Neuronal stem cell (in vitro differentiated cells): ENCODE measurements around the gene SGTA. TPM values are rescaled to one million over a fixed set of nuclear protein-coding genes. Genes with fewer than 3 reads are reported as not detected.

ENCODE experiments used
- DNase-seq: peaks from one replicate; pipeline ENCODE4 v3.0.0-alpha.2; 2013; ENCODE audit warnings: low spot score
- H2AFZ ChIP-seq: one replicate; pipeline ENCODE4 v1.6.1; 2013; ENCODE audit warnings: mild to moderate bottlenecking, low read length, inconsistent platforms
- H2AK5ac ChIP-seq: 2 replicates; pipeline ENCODE4 v1.6.1; 2013; ENCODE audit warnings: low read depth, mild to moderate bottlenecking, inconsistent platforms, low read length, moderate library complexity, mixed read lengths
- H2BK120ac ChIP-seq: 2 replicates; pipeline ENCODE4 v1.6.1; 2013; ENCODE audit warnings: low read depth, mild to moderate bottlenecking, inconsistent platforms, low read length, moderate library complexity, mixed read lengths
- H2BK12ac ChIP-seq: one replicate; pipeline ENCODE4 v1.6.1; 2013; ENCODE audit warnings: low read length, inconsistent platforms
- H2BK15ac ChIP-seq: 2 replicates; pipeline ENCODE4 v1.6.1; 2013; ENCODE audit warnings: mild to moderate bottlenecking, low read length, inconsistent platforms, mixed read lengths
- H2BK5ac ChIP-seq: one replicate; pipeline ENCODE4 v1.6.1; 2013; ENCODE audit warnings: inconsistent platforms, mild to moderate bottlenecking, low read length, moderate library complexity
- H3K14ac ChIP-seq: one replicate; pipeline ENCODE4 v1.6.1; 2013; ENCODE audit warnings: low read length, inconsistent platforms
- H3K18ac ChIP-seq: 2 replicates; pipeline ENCODE4 v1.6.1; 2013; ENCODE audit warnings: low read length, inconsistent platforms
- H3K23ac ChIP-seq: 2 replicates; pipeline ENCODE4 v1.6.1; 2013; ENCODE audit warnings: low read depth, mild to moderate bottlenecking, mixed read lengths, low read length, inconsistent platforms; ENCODE audit not compliant: poor library complexity
- H3K27ac ChIP-seq: replicated peaks from 3 replicates; pipeline ENCODE4 v1.5.1; 2013; ENCODE audit warnings: low read length, inconsistent platforms
- H3K27me3 ChIP-seq, 3 experiments: 2 replicates each; pipeline ENCODE4 v1.6.1; 2013; ENCODE audit warnings: low read length in 3 of 3, mild to moderate bottlenecking in 2 of 3, inconsistent platforms in 1 of 3, low read depth in 1 of 3, mixed read lengths in 1 of 3, moderate library complexity in 1 of 3; ENCODE audit not compliant: control insufficient read depth in 3 of 3, insufficient read depth in 3 of 3
- H3K36me3 ChIP-seq, 2 donors: replicated peaks in 1 of 2; 2 replicates each; pipeline ENCODE4 v1.6.1; 2013; ENCODE audit warnings: low read length in 2 of 2; ENCODE audit not compliant: control insufficient read depth in 2 of 2, insufficient read depth in 2 of 2
- H3K4ac ChIP-seq: 2 replicates; pipeline ENCODE4 v1.6.1; 2013; ENCODE audit warnings: inconsistent platforms, mild to moderate bottlenecking, low read length, moderate library complexity
- H3K4me1 ChIP-seq, 2 donors: 1 replicate in 1 of 2; 2 replicates in 1 of 2; pipeline ENCODE4 v1.6.1; 2013; ENCODE audit warnings: low read length in 2 of 2, low read depth in 1 of 2; ENCODE audit not compliant: control insufficient read depth in 2 of 2, insufficient read depth in 1 of 2
- H3K4me2 ChIP-seq: one replicate; pipeline ENCODE4 v1.6.1; 2013; ENCODE audit warnings: mild to moderate bottlenecking, low read length, inconsistent platforms; ENCODE audit not compliant: insufficient read depth, poor library complexity, severe bottlenecking
- H3K4me3 ChIP-seq, 2 donors: 2 replicates each; pipeline ENCODE4 v1.5.1; 2013; ENCODE audit warnings: low read length in 2 of 2, mild to moderate bottlenecking in 2 of 2, inconsistent platforms in 1 of 2, moderate library complexity in 1 of 2
- H3K79me1 ChIP-seq: one replicate; pipeline ENCODE4 v1.6.1; 2013; ENCODE audit warnings: low read depth, mild to moderate bottlenecking, inconsistent platforms, low read length, moderate library complexity
- H3K9ac ChIP-seq: one replicate; pipeline ENCODE4 v1.6.1; 2013; ENCODE audit warnings: mild to moderate bottlenecking, low read depth, low read length, inconsistent platforms; ENCODE audit not compliant: poor library complexity
- H3K9me3 ChIP-seq, 2 donors: replicated peaks in 1 of 2; 2 replicates each; pipeline versions ENCODE3 to v1.6.1; 2013; ENCODE audit warnings: low read length in 2 of 2, mild to moderate bottlenecking in 2 of 2, inconsistent platforms in 1 of 2, low read depth in 1 of 2, mixed read lengths in 1 of 2, moderate library complexity in 1 of 2; ENCODE audit not compliant: control insufficient read depth in 2 of 2, insufficient read depth in 1 of 2
- H4K8ac ChIP-seq: one replicate; pipeline ENCODE4 v1.6.1; 2013; ENCODE audit warnings: low read depth, mild to moderate bottlenecking, inconsistent platforms, low read length, moderate library complexity
- H4K91ac ChIP-seq: one replicate; pipeline ENCODE4 v1.6.1; 2013; ENCODE audit warnings: low read length, low read depth, mild to moderate bottlenecking, inconsistent platforms; ENCODE audit not compliant: poor library complexity
- WGBS, 2 donors: extraction: QIAGEN DNeasy Blood & Tissue Kit; methylation state at CpG; one replicate each; pipeline ENCODE4 v1.1.7; 2013; ENCODE audit warnings: missing lambda C conversion rate in 2 of 2, mixed read lengths in 1 of 2; ENCODE audit not compliant: insufficient read length in 2 of 2, insufficient replicate concordance in 1 of 2; ENCODE audit errors: extremely low coverage in 2 of 2; 5-methylcytosine and 5-hydroxymethylcytosine counted together
- polyA plus RNA-seq, 2 experiments: library from polyadenylated mRNA; stranded (reverse); fragments of 200-250 nt; gene quantifications; one replicate each; pipeline ENCODE4 v1.2.3, GENCODE V29; 2013

SGTA gene
- polyA plus RNA-seq (2013, experiment 1 of 2): 73.5 TPM
- polyA plus RNA-seq (2013, experiment 2 of 2): 71.9 TPM

GRCh38 chr19:2782936-2783780 lies at the start of gene SGTA:
Gene SGTA (minus strand): TSS chr19:2783273. CDS start chr19:2769068, 14,205 bp downstream.
- H2BK15ac ChIP-seq: peak within 1 kb of the TSS; percentile 84
- H2BK120ac ChIP-seq: no peak within 1 kb of the TSS
- H3K4ac ChIP-seq: no peak within 1 kb of the TSS
- peak within 1 kb of the TSS; percentile 96 for H3K9ac ChIP-seq
- peak within 1 kb of the TSS; percentile 94 for H3K23ac ChIP-seq
- H4K91ac ChIP-seq: peak within 1 kb of the TSS; percentile 46
- no peaks in the 10 kb centered on the region for H3K27me3 ChIP-seq
- H3K4me2 ChIP-seq: peak within 1 kb of the TSS; percentile 82
- H2AK5ac ChIP-seq: peak within 1 kb of the TSS; percentile 96
- peaks cover 10 to 11% of the 10 kb centered on the region in 2 donors for H3K4me1 ChIP-seq
- H3K14ac ChIP-seq: no peak within 1 kb of the TSS
- peak within 1 kb of the TSS; percentile 76 for H3K27ac ChIP-seq
- H4K8ac ChIP-seq: peak within 1 kb of the TSS; percentile 19
- H2BK12ac ChIP-seq: no peak within 1 kb of the TSS
- peak within 1 kb of the TSS; percentile 94 for H2BK5ac ChIP-seq
- peaks cover 10 to 43% of the 10 kb centered on the region in 2 donors for H3K36me3 ChIP-seq
- H3K4me3 ChIP-seq: peak within 1 kb of the TSS; percentile 91 to 100
- H3K79me1 ChIP-seq: peaks cover 16% of the 10 kb centered on the region
- DNase-seq: peak; percentile 98
- WGBS, 2 donors: no CpG with 5 or more reads among the region's 68 CpGs
- peak within 1 kb of the TSS; percentile 97 for H3K18ac ChIP-seq
- H3K9me3 ChIP-seq: no peaks in the 10 kb centered on the region
- H2AFZ ChIP-seq: peak within 1 kb of the TSS; percentile 82

- no peak overlapping the region for H3K14ac ChIP-seq
- H3K9me3 ChIP-seq: peaks cover 21 to 64% of the 10 kb centered on the region in 2 donors
- no peak overlapping the region for H2AK5ac ChIP-seq
- no peak overlapping the region for H3K4me2 ChIP-seq
- no peak overlapping the region for H3K23ac ChIP-seq
- no peak overlapping the region for H4K91ac ChIP-seq
- no peak for DNase-seq
- no peak overlapping the region for H4K8ac ChIP-seq
- H3K36me3 ChIP-seq: peaks cover 16 to 52% of the 10 kb centered on the region in 2 donors
- peaks cover 2% of the 10 kb centered on the region for H3K79me1 ChIP-seq
- H3K4me3 ChIP-seq: no peak overlapping the region
- H2BK5ac ChIP-seq: no peak overlapping the region
- H3K27me3 ChIP-seq: no peaks in the 10 kb centered on the region
- H3K4me1 ChIP-seq: no peaks in the 10 kb centered on the region
- H3K9ac ChIP-seq: no peak overlapping the region
- no peak overlapping the region for H3K27ac ChIP-seq
- no peak overlapping the region for H3K18ac ChIP-seq
- no peak overlapping the region for H2BK12ac ChIP-seq
- no peak overlapping the region for H3K4ac ChIP-seq
- H2BK120ac ChIP-seq: no peak overlapping the region
- no peak overlapping the region for H2AFZ ChIP-seq
- no CpG with 5 or more reads among the region's 13 CpGs for WGBS, 2 donors
- H2BK15ac ChIP-seq: no peak overlapping the region
These were observed 44.9 kb upstream of the SGTA start for GRCh38 chr19:2827840-2828489.

GRCh38 chr19:2827022-2827421 lies 43.9 kb upstream of the SGTA start:
- peaks cover 14 to 64% of the 10 kb centered on the region in 2 donors for H3K9me3 ChIP-seq
- H3K4ac ChIP-seq: no peak overlapping the region

GRCh38 chr19:2824129-2824528 lies 41.1 kb upstream of the SGTA start:
- Histone ChIP-seq H2BK12ac (no peak overlapping the region), H2AFZ (no peak overlapping the region), H2AK5ac (no peak overlapping the region), H3K4ac (no peak overlapping the region), H3K4me2 (no peak overlapping the region), H3K27me3 (no peaks in the 10 kb centered on the region), H3K18ac (no peak overlapping the region), H2BK120ac (no peak overlapping the region), H4K8ac (no peak overlapping the region), H3K79me1 (peaks cover 6% of the 10 kb centered on the region), H3K4me3 (no peak overlapping the region), H3K14ac (peak overlapping the region; percentile 32), H3K36me3 (peaks cover 12 to 48% of the 10 kb centered on the region in 2 donors), H3K27ac (no peak overlapping the region), H3K9ac (no peak overlapping the region), H3K9me3 (peaks cover 11 to 49% of the 10 kb centered on the region in 2 donors), H2BK15ac (no peak overlapping the region), H3K23ac (no peak overlapping the region), H2BK5ac (no peak overlapping the region), H4K91ac (no peak overlapping the region), H3K4me1 (no peaks in the 10 kb centered on the region)
- no CpG with 5 or more reads among the region's 8 CpGs for WGBS, 2 donors
- no peak for DNase-seq

More at GRCh38 chr19:2827022-2827421, 43.9 kb upstream of the SGTA start:
- H3K9ac ChIP-seq: no peak overlapping the region
- H3K14ac ChIP-seq: no peak overlapping the region
- no peaks in the 10 kb centered on the region for H3K27me3 ChIP-seq
- no peak overlapping the region for H2AK5ac ChIP-seq
- H3K36me3 ChIP-seq: peaks cover 12 to 50% of the 10 kb centered on the region in 2 donors
- H2BK15ac ChIP-seq: no peak overlapping the region
- H3K4me1 ChIP-seq: no peaks in the 10 kb centered on the region
- H2BK5ac ChIP-seq: no peak overlapping the region
- no peak overlapping the region for H3K4me3 ChIP-seq
- no peak overlapping the region for H3K27ac ChIP-seq
- no CpG with 5 or more reads among the region's 2 CpGs for WGBS, 2 donors
- H3K18ac ChIP-seq: no peak overlapping the region
- no peak overlapping the region for H3K23ac ChIP-seq
- no peak overlapping the region for H4K8ac ChIP-seq
- H3K4me2 ChIP-seq: no peak overlapping the region
- DNase-seq: no peak
- H4K91ac ChIP-seq: no peak overlapping the region
- no peak overlapping the region for H2BK12ac ChIP-seq
- peaks cover 2% of the 10 kb centered on the region for H3K79me1 ChIP-seq
- no peak overlapping the region for H2BK120ac ChIP-seq
- no peak overlapping the region for H2AFZ ChIP-seq
